ENCODE measurements around the gene LRP1B. TPM values are rescaled to one million over a fixed set of nuclear protein-coding genes. Genes with fewer than 3 reads are reported as not detected.

Gene LRP1B
- total RNA-seq, 4 donors from 2014 or later, result 3.3 to 11.1 (median 4.6) TPM

GRCh38 chr2:141508086-141508752 lies 622.6 kb downstream of the LRP1B start:
- in situ Hi-C loops (cut with MboI; ENCODE audit: low sequenced_read_pairs in 4 of 4) (no loop called here), intact Hi-C loops (cut with DNase I; ENCODE audit: low total_unique reads) (no loop called here)
- Histone ChIP-seq H3K27me3 (no peaks in the 10 kb centered on the region), H3K4me1 (no peaks in the 10 kb centered on the region), H3K4me3 (no peak overlapping the region), H3K36me3 (no peaks in the 10 kb centered on the region), H3K9me3 (no peaks in the 10 kb centered on the region), H3K27ac (no peak overlapping the region)
- DNase-seq, result no peak
- no peak for ATAC-seq
- TF ChIP-seq POLR2A (IDR thresholded peaks at IDR 0.05) (no peak), CTCF (IDR thresholded peaks at IDR 0.05 in 4 of 5, conservative IDR thresholded peaks at IDR 0.05 in 1 of 5) (no peak)

GRCh38 chr2:141506135-141506534 lies 624.7 kb downstream of the LRP1B start:
- TF ChIP-seq CTCF (IDR thresholded peaks at IDR 0.05 in 4 of 5, conservative IDR thresholded peaks at IDR 0.05 in 1 of 5) (no peak), POLR2A (IDR thresholded peaks at IDR 0.05) (no peak)
- H3K4me3 ChIP-seq, result no peak overlapping the region
- ATAC-seq (no peak), DNase-seq (no peak)
- no peaks in the 10 kb centered on the region for H3K4me1 ChIP-seq
- no peak overlapping the region for H3K27ac ChIP-seq
- no peaks in the 10 kb centered on the region for H3K9me3 ChIP-seq
- no peaks in the 10 kb centered on the region for H3K36me3 ChIP-seq
- H3K27me3 ChIP-seq, result no peaks in the 10 kb centered on the region
- intact Hi-C loops (cut with DNase I; ENCODE audit: low total_unique reads), result no loop called here
- in situ Hi-C loops (cut with MboI; ENCODE audit: low sequenced_read_pairs in 4 of 4), result no loop called here

- Histone ChIP-seq H3K36me3 (no peaks in the 10 kb centered on the region), H3K27me3 (no peaks in the 10 kb centered on the region), H3K9me3 (no peaks in the 10 kb centered on the region), H3K4me1 (no peaks in the 10 kb centered on the region), H3K4me3 (no peak overlapping the region), H3K27ac (no peak overlapping the region)
- TF ChIP-seq POLR2A (IDR thresholded peaks at IDR 0.05), result no peak
- TF ChIP-seq CTCF (IDR thresholded peaks at IDR 0.05 in 4 of 5, conservative IDR thresholded peaks at IDR 0.05 in 1 of 5), result no peak
- intact Hi-C loops (cut with DNase I; ENCODE audit: low total_unique reads), result no loop called here
- in situ Hi-C loops (cut with MboI; ENCODE audit: low sequenced_read_pairs in 4 of 4), result no loop called here
- ATAC-seq, result no peak
- DNase-seq, result no peak
Observed at GRCh38 chr2:141501752-141502151, 629.1 kb downstream of the LRP1B start.

- no peak for DNase-seq
- Histone ChIP-seq H3K27me3 (no peaks in the 10 kb centered on the region), H3K4me3 (no peak overlapping the region), H3K36me3 (no peaks in the 10 kb centered on the region), H3K27ac (no peak overlapping the region), H3K4me1 (no peaks in the 10 kb centered on the region), H3K9me3 (no peaks in the 10 kb centered on the region)
- in situ Hi-C loops (cut with MboI; ENCODE audit: low sequenced_read_pairs in 4 of 4) (no loop called here), intact Hi-C loops (cut with DNase I; ENCODE audit: low total_unique reads) (no loop called here)
- TF ChIP-seq CTCF (IDR thresholded peaks at IDR 0.05 in 4 of 5, conservative IDR thresholded peaks at IDR 0.05 in 1 of 5) (no peak), POLR2A (IDR thresholded peaks at IDR 0.05) (no peak)
- no peak for ATAC-seq
Observed at GRCh38 chr2:141499123-141499522, 631.7 kb downstream of the LRP1B start.

- no peak for ATAC-seq
- Histone ChIP-seq H3K4me3 (no peak overlapping the region), H3K9me3 (no peaks in the 10 kb centered on the region), H3K27me3 (no peaks in the 10 kb centered on the region), H3K27ac (no peak overlapping the region), H3K4me1 (no peaks in the 10 kb centered on the region), H3K36me3 (no peaks in the 10 kb centered on the region)
- intact Hi-C loops (cut with DNase I; ENCODE audit: low total_unique reads) (no loop called here), in situ Hi-C loops (cut with MboI; ENCODE audit: low sequenced_read_pairs in 4 of 4) (no loop called here)
- DNase-seq, result no peak
- TF ChIP-seq CTCF (IDR thresholded peaks at IDR 0.05 in 4 of 5, conservative IDR thresholded peaks at IDR 0.05 in 1 of 5), result no peak
- no peak for TF ChIP-seq POLR2A (IDR thresholded peaks at IDR 0.05)
Observed at GRCh38 chr2:141498561-141498960, 632.3 kb downstream of the LRP1B start.
